GM18868 (cell line): ENCODE results near the gene ACAN.

Experiments
- ATAC-seq: cut with Tn5 transposase; IDR thresholded peaks from one replicate; pipeline ENCODE4 v1.9.1; 2021; ENCODE audit warnings: mild to moderate bottlenecking, moderate library complexity; ENCODE audit not compliant: unreplicated experiment

ACAN gene

DNA sequence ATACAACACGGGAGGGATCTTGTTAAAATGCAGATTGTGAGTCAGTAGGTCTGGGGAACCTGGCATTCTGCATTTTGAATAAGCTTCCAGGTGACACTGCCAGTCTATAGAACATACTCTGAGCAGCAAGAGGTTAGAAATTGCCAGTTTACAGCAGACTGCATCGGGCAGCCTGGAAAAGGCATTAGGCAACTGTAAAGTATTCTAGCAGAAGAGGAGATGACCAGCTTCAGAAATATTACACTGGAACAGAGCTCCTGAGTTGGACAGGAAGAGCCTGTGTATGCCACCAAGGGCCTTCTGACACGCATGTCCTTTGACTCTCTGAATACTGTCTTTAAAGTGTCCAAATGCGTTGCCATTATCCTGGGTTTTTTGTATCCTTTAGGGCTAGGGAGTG, 2.5 kb upstream of the ACAN start:
- ATAC-seq: no peak

GRCh38 chr15:88802250-88802990, 816 bp upstream of the ACAN start:
- ATAC-seq: no peak

DNA sequence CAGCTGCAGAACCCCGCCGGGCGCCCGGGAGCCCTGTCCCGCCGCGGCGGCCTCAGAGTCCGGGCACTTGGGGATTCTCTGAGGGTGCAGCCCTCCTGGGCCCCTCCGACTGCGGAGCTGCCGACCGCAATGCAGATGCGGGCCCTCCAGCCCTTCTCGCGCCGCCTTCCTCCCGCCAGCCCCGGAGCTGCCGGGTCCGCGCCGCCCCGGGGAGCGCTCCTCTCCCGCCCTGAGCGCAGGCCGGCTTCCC, 320 bp upstream of the ACAN start:
- no peak for ATAC-seq

DNA sequence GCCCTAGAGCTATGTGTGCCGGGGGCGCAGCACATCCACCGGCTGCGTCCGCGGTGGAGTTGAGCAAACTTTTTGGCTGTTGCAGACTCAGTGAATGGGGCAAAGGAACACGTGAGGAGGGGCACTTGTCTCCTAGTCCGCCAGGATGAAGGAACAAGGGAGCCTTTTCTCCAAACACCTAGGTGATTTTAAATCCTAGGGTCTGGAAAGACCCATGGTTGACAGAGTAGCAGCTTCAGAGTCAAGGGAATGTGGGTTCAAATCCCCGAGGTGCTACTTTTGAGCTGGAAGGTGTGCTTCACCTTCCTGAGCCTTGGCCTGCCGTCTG, 648 bp downstream of the ACAN start:
- ATAC-seq: no peak

GRCh38 chr15:88804257-88804656, 1.0 kb downstream of the ACAN start:
- ATAC-seq: no peak

- no peak for ATAC-seq
Measured at GRCh38 chr15:88805031-88805780, 2.0 kb downstream of the ACAN start.

DNA sequence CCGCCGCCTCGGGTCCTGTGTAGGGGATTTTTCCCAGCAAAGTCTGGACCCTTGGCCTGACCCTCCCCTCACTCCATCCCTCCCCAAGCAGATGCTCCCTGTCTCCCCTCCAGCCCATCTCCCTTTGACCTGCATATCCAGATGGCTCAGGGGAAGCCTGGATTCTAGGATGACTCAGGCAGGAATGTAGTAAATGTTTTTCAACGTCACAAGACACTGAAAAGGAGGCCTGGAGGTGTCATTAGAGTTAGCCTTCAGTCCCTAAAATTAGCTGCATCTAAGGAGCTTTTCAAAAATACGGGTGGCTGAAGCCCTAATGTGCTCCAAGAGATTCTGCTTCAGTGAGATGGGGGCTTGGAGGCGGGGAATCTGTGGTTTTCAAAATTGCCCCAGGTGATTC, 7.2 kb downstream of the ACAN start:
- ATAC-seq: no peak

- ATAC-seq: no peak
Measured at GRCh38 chr15:88812133-88812532, 8.9 kb downstream of the ACAN start.

GRCh38 chr15:88813960-88814359, 10.7 kb downstream of the ACAN start:
- no peak for ATAC-seq

DNA sequence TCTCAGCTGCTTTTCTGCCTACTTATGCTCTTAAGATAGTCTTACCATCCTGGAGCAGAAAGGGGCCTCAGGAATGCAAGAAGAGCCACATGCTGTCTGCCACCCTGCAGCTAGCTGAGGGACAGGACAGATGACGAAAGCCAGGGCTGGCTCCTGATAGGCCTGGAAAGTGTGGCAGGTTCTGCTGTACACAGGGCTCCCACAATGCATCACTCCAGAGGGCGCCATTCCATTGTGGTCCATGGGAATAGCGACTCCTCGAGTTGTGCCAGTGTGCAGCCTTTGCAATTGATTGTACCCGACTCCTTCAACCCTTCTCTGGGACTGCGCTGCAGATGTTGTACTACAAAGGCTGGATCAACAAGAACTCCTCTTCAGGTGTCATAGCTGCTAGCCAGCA, 11.2 kb downstream of the ACAN start:
- no peak for ATAC-seq

DNA sequence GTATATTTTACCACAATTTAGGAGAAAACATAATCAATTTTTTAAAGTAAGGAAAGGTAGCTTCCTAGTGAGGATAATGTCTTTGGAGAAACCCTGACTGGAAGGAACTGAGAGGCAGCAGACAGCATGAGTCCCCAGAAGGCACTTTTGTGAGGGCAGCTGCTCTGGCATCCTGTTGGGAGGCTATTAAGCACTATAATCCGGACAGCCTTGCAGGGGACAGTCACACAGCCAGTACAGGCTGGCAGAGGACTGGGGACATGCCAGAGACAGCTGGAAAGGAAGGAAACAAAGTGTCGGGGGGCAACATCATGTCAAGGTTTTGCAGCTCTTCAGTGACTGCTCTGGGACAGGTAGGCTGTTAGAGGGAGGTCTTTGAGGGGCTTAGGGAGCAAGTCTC, 15.7 kb downstream of the ACAN start:
- no peak for ATAC-seq

GRCh38 chr15:88821993-88822392, 18.8 kb downstream of the ACAN start:
- ATAC-seq: no peak

- no peak for ATAC-seq
Measured at GRCh38 chr15:88828791-88829190, 25.6 kb downstream of the ACAN start.

DNA sequence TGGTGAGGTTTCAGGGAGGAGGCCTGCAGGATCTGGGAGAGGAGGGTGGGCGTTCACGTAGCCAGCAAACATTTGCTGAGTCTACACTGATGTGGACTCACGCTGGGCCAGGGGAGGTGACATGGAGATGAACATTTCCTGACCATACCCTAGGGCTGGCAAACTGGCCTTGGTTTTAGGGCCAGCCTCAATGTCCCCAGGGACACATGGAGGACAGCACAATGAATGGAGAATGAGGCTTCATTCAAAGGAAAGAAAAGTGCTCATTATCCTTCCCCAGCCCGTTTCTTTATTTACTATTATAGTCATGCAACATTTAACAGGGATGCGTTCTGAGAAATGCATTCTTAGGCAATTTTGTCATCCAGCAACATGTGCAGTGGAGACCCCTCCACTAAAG, 26.8 kb downstream of the ACAN start:
- ATAC-seq: no peak

- no peak for ATAC-seq
Measured at GRCh38 chr15:88832820-88833730, 29.8 kb downstream of the ACAN start.

- ATAC-seq: no peak
Measured at GRCh38 chr15:88833731-88834100, 30.5 kb downstream of the ACAN start.

DNA sequence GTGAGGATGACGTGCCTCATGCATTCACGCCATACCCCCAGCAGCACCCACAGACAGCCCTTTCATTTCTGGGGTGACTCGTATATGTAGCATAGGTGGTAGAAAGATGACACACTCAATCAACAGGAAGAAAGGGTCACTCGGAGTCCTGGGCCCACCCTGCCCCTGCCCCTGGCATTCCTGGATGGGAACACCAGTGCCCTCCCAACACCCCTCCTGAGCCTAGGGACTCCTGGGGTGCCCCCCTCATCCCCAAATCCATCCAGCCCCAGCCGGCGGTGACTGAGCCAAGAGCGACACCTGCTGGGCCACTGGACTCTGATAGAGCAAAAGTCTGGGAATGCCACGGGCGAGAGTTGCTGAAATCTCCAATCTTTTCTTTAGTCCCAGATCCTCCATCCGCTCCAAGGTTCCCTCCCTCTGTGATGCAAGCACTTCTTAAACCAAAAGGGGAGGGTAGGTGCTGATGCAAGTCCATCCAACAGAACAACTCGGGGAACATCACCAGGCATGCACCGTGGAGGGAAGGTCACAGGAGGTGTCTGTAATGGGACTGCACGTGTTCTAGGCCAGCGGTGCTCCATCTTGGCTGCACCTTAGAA, 31.1 kb downstream of the ACAN start:
- no peak for ATAC-seq

DNA sequence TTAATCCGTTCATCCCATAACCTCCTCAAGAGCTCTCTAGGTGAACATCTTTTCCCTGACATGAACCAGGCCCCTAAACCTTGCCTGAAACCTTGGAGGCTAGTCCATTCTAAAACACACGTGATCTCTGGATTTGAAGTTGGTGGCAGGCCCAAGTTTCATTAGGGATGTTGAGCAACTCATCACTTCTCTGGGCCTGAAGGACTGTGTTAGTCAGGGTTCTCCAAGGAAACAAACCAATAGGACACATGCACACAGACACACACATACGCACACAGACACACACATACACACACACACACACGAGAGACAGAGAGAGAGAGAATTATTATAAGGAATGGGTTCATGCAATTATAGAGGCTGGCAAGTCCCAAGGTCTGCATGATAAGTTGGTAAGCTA, 31.9 kb downstream of the ACAN start:
- no peak for ATAC-seq

DNA sequence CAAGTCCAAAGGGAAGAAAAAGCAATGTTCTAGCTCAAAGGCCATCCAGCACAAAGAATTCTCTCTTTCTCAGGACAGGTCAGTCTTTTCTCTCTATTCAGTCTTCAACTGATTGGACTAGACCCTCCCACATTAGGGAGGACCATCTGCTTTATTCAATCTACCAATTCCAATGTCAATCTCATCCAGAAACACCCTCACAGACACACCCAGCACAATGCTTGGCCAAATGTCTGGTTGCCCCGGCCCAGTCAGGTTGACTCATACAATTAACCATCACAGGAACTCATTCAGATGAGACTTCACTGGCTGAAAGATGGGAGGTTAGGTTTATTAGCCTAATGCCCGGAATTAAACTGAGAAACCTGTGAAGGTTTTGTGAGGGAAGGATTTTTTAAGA, 32.4 kb downstream of the ACAN start:
- ATAC-seq: no peak

GRCh38 chr15:88838667-88839066, 35.4 kb downstream of the ACAN start:
- ATAC-seq: no peak

GRCh38 chr15:88839146-88839545, 35.9 kb downstream of the ACAN start:
- no peak for ATAC-seq

DNA sequence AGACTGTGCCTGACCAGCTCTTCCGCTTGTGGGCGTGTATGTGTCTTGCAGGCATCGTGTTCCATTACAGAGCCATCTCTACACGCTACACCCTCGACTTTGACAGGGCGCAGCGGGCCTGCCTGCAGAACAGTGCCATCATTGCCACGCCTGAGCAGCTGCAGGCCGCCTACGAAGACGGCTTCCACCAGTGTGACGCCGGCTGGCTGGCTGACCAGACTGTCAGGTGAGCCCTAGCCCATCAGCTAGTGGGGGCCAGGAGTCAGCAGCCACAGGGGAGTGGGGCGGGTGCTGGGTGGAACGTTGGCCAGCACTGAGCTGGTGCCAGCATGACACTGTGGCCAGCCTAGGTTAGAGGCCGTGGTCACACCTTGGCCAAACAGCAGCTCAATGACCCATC, 36.7 kb downstream of the ACAN start:
- no peak for ATAC-seq
